Hypothalamus (tissue), 51 donors: ENCODE data around the gene KRT86.
"Not testable (repeated sequence)": the region's sequence is repeated elsewhere in the genome, so short reads cannot be mapped to it uniquely, and the experiment has no call there.

Source experiments
- DNase-seq, 51 donors: peaks; one replicate each; lab custom pipeline; 2025; lab: John Stamatoyannopoulos, UW

KRT86 gene

GRCh38 chr12:52286857-52287785 is 12.7 kb downstream of the KRT86 start:
- not testable (repeated sequence) for DNase-seq

- not testable (repeated sequence) for DNase-seq
These were observed 13.7 kb downstream of the KRT86 start for GRCh38 chr12:52287816-52288805.

GRCh38 chr12:52290483-52291134 is 16.2 kb downstream of the KRT86 start:
- DNase-seq: not testable (repeated sequence)

GRCh38 chr12:52291267-52291935 is 17.0 kb downstream of the KRT86 start, which contains the start of gene KRT81:
Gene KRT81, minus strand, starts transcription at chr12:52291534. Its CDS starts 69 bp downstream, at chr12:52291465.
- no peak for DNase-seq

GRCh38 chr12:52293926-52294325 is 19.5 kb downstream of the KRT86 start:
- no peak for DNase-seq

- no peak for DNase-seq
These were observed 20.4 kb downstream of the KRT86 start for GRCh38 chr12:52294803-52295202.

- no peak for DNase-seq
These were observed 21.2 kb downstream of the KRT86 start for GRCh38 chr12:52295663-52296062.

GRCh38 chr12:52296572-52297215 is 22.2 kb downstream of the KRT86 start:
- no peak for DNase-seq

GRCh38 chr12:52298677-52299190 is 24.3 kb downstream of the KRT86 start:
- DNase-seq: no peak

- no peak for DNase-seq
These were observed 26.6 kb downstream of the KRT86 start for GRCh38 chr12:52300796-52301691.

GRCh38 chr12:52301721-52302120 is 27.3 kb downstream of the KRT86 start:
- not testable (repeated sequence) for DNase-seq

- not testable (repeated sequence) for DNase-seq
These were observed 27.9 kb downstream of the KRT86 start for GRCh38 chr12:52302242-52302914.

- not testable (repeated sequence) for DNase-seq
These were observed 30.5 kb downstream of the KRT86 start for GRCh38 chr12:52304941-52305411.

- DNase-seq: no peak
These were observed 31.7 kb downstream of the KRT86 start for GRCh38 chr12:52305921-52306705.

- DNase-seq: no peak
These were observed 32.3 kb downstream of the KRT86 start for GRCh38 chr12:52306731-52307130.
